Smooth muscle cell (in vitro differentiated cells): Measurements from ENCODE around the gene KLHL3. TPM values are rescaled to one million over a fixed set of nuclear protein-coding genes. Genes with fewer than 3 reads are reported as not detected.

Experiments used
- DNase-seq: peaks from one replicate; lab custom pipeline; 2025; ENCODE audit not compliant: unreplicated experiment; lab: John Stamatoyannopoulos, UW
- H2AFZ ChIP-seq: fragments of 200-600 bp; sonication (generic); 2 replicates; pipeline ENCODE4 v1.6.0; 2016; ENCODE audit warnings: antibody characterized with exemption, low read depth, mild to moderate bottlenecking
- H3F3A ChIP-seq: fragments of 200-600 bp; sonication (generic); 2 replicates; pipeline ENCODE4 v1.6.0; 2017; ENCODE audit warnings: antibody characterized with exemption, low read depth
- H3K27ac ChIP-seq: fragments of 200-600 bp; sonication (generic); 2 replicates; pipeline ENCODE4 v1.5.1; 2016; ENCODE audit warnings: low read depth, mild to moderate bottlenecking
- H3K27me3 ChIP-seq: fragments of 200-600 bp; sonication (generic); 2 replicates; pipeline ENCODE4 v1.6.1; 2016; ENCODE audit warnings: low read depth, mild to moderate bottlenecking
- H3K36me3 ChIP-seq: fragments of 200-600 bp; sonication (generic); 2 replicates; pipeline ENCODE4 v1.5.1; 2016; ENCODE audit warnings: low read depth
- H3K4me1 ChIP-seq: fragments of 200-600 bp; sonication (generic); 2 replicates; pipeline ENCODE4 v1.5.1; 2016; ENCODE audit warnings: low read depth
- H3K4me2 ChIP-seq: fragments of 200-600 bp; sonication (generic); 2 replicates; pipeline ENCODE4 v1.6.0; 2016; ENCODE audit warnings: mild to moderate bottlenecking
- H3K4me3 ChIP-seq: fragments of 200-600 bp; sonication (generic); 2 replicates; pipeline ENCODE4 v1.5.1; 2016; ENCODE audit warnings: mild to moderate bottlenecking
- H3K79me2 ChIP-seq: fragments of 200-600 bp; sonication (generic); 2 replicates; pipeline ENCODE4 v1.6.0; 2016; ENCODE audit warnings: low read depth, mild to moderate bottlenecking
- H3K9ac ChIP-seq: fragments of 200-600 bp; sonication (generic); 2 replicates; pipeline ENCODE4 v1.6.0; 2016; ENCODE audit warnings: low read depth
- H3K9me3 ChIP-seq: fragments of 200-600 bp; sonication (generic); replicated peaks from 2 replicates; pipeline ENCODE4 v1.5.1; 2016; ENCODE audit warnings: low read depth
- H4K20me1 ChIP-seq: fragments of 200-600 bp; sonication (generic); 2 replicates; pipeline ENCODE4 v1.6.0; 2016; ENCODE audit warnings: low read depth
- WGBS: methylation state at CpG from one replicate; pipeline ENCODE4 v1.1.7; 2016; ENCODE audit warnings: low lambda C conversion rate; 5-methylcytosine and 5-hydroxymethylcytosine counted together
- polyA plus RNA-seq: library from polyadenylated mRNA; unstranded; fragments of >200 nt; fragmentation: Nextera tagmentation; extraction: Ambion mirVana; gene quantifications from 2 replicates; pipeline ENCODE4 v1.2.1, GENCODE V29; 2016
- total RNA-seq: library from RNA; depleted of rRNA; stranded (reverse); fragments of >200 nt; gene quantifications from 2 replicates; pipeline ENCODE4 v1.2.3, GENCODE V29; 2014
- TF ChIP-seq, protein P1 (sequence below): fragments of 200-600 bp; sonication (generic); IDR thresholded peaks from 2 replicates; pipeline ENCODE4 v1.5.1; 2017; ENCODE audit warnings: borderline replicate concordance, mild to moderate bottlenecking, antibody characterized with exemption; ENCODE audit not compliant: insufficient read depth, poor library complexity, severe bottlenecking

KLHL3 gene
- total and polyA plus RNA-seq, 2 experiments from 2014 or later: 3.6 to 9.1 TPM

DNA sequence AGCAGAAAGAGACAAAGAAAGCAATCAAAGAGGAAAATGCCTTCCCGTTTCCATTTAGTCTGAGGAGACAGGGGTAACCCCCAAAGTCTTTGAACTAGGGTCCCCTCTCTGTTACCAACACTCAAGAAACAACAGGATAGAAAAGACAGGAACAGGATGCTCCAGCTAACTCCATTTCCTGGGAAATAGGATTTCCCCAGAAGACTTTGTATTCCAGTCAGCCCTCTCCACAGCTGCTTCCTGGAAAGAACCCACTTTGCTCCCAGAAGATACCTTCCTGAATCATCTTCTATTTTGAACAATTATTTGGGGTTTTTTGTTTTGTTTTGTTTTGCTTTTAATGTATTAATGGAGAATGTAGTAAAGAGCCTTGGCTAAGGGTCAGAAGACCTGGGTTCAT lies 56.0 kb downstream of the KLHL3 start:
- DNase-seq: no peak
- Histone ChIP-seq H3K9me3 (no peaks in the 10 kb centered on the region), H3K79me2 (no peaks in the 10 kb centered on the region), H3K27ac (no peak overlapping the region), H2AFZ (no peak overlapping the region), H3F3A (no peaks in the 10 kb centered on the region), H3K27me3 (no peaks in the 10 kb centered on the region), H3K4me3 (no peak overlapping the region), H3K4me2 (no peak overlapping the region), H3K9ac (no peak overlapping the region), H3K36me3 (no peaks in the 10 kb centered on the region), H3K4me1 (no peaks in the 10 kb centered on the region), H4K20me1 (no peaks in the 10 kb centered on the region)
- TF ChIP-seq, protein P1, sequence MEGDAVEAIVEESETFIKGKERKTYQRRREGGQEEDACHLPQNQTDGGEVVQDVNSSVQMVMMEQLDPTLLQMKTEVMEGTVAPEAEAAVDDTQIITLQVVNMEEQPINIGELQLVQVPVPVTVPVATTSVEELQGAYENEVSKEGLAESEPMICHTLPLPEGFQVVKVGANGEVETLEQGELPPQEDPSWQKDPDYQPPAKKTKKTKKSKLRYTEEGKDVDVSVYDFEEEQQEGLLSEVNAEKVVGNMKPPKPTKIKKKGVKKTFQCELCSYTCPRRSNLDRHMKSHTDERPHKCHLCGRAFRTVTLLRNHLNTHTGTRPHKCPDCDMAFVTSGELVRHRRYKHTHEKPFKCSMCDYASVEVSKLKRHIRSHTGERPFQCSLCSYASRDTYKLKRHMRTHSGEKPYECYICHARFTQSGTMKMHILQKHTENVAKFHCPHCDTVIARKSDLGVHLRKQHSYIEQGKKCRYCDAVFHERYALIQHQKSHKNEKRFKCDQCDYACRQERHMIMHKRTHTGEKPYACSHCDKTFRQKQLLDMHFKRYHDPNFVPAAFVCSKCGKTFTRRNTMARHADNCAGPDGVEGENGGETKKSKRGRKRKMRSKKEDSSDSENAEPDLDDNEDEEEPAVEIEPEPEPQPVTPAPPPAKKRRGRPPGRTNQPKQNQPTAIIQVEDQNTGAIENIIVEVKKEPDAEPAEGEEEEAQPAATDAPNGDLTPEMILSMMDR: no peak
- WGBS: 91% methylated on average over 1 of the region's 1 CpG

DNA sequence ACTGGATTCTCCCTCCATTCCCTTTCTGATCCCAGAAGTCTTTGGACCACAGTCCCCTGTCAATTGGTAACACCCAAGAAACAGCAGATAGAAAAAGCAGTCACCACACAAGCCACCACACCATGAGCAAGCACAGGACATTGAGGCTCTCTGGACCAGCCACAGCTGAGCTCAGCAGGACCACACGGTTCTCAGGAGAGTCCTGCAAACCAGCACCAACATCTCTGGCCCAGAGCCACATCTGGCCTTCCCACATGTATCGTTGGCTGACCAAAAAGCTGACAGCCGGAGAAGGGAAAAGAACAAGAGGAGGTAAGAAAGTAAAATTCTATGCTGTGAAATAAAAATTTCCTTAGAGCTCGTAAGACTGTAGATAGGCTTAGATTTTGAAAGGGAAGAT lies 56.7 kb downstream of the KLHL3 start:
- no peak overlapping the region for H3K4me2 ChIP-seq
- WGBS: 88% methylated on average over 4 of the region's 4 CpGs
- no peaks in the 10 kb centered on the region for H3F3A ChIP-seq
- no peaks in the 10 kb centered on the region for H3K4me1 ChIP-seq
- no peaks in the 10 kb centered on the region for H3K36me3 ChIP-seq
- no peaks in the 10 kb centered on the region for H3K79me2 ChIP-seq
- DNase-seq: no peak
- TF ChIP-seq, protein P1: no peak
- H3K4me3 ChIP-seq: no peak overlapping the region
- no peak overlapping the region for H3K27ac ChIP-seq
- H3K9ac ChIP-seq: no peak overlapping the region
- no peaks in the 10 kb centered on the region for H3K9me3 ChIP-seq
- no peaks in the 10 kb centered on the region for H3K27me3 ChIP-seq
- no peak overlapping the region for H2AFZ ChIP-seq
- H4K20me1 ChIP-seq: no peaks in the 10 kb centered on the region

DNA sequence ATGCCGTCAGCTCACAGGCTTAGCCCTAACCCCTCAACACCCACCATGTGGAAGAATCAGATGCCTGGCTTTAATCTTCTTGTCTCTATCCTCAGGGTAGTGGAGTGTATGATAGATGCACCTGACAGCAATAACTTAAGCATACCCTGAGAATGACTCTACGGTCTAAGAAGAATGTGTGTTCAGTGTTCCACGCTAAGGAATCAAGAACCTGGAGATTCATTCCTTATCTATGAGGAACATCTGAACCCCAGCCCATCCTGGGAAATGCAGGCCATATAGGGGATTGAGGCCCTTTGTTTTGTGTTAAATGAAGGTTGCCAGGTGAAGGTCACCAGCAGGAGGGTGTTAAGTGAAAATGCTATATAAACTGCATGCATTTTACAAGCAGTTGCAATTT lies 63.0 kb downstream of the KLHL3 start:
- 48% methylated on average over 3 of the region's 3 CpGs for WGBS
- H3K4me3 ChIP-seq: no peak overlapping the region

DNA sequence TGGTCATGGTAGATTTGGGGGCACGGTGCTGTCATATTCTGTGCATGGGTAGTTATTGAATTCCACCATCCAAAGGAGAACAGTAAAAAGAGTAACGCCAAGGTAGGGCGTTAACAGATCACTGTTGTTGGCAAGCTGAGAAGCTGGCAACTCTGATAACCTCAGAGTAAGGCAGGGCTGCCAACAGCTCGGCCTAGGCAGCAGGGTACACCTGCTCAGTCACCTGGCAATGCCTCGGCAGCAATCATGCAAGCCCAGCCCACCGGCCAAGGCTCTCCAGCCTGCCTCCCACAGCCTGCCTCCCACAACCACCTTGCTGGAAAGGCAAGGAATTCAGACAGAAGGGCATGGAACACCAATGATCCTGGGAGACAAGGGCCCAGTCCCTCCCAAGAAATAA lies 63.9 kb downstream of the KLHL3 start:
- no peak overlapping the region for H3K4me3 ChIP-seq
- no peak overlapping the region for H2AFZ ChIP-seq
- H3K36me3 ChIP-seq: no peaks in the 10 kb centered on the region
- WGBS: 91% methylated on average over 6 of the region's 6 CpGs
- no peak overlapping the region for H3K4me2 ChIP-seq
- H3K9ac ChIP-seq: no peak overlapping the region
- no peaks in the 10 kb centered on the region for H3K9me3 ChIP-seq
- no peaks in the 10 kb centered on the region for H4K20me1 ChIP-seq
- TF ChIP-seq, protein P1: no peak
- DNase-seq: no peak
- H3K4me1 ChIP-seq: no peaks in the 10 kb centered on the region
- no peaks in the 10 kb centered on the region for H3F3A ChIP-seq
- H3K79me2 ChIP-seq: no peaks in the 10 kb centered on the region
- H3K27ac ChIP-seq: no peak overlapping the region
- no peaks in the 10 kb centered on the region for H3K27me3 ChIP-seq

More for the DNA sequence above, 63.0 kb downstream of the KLHL3 start:
- Histone ChIP-seq H3F3A (no peaks in the 10 kb centered on the region), H3K27me3 (no peaks in the 10 kb centered on the region), H3K9me3 (no peaks in the 10 kb centered on the region), H3K4me2 (no peak overlapping the region), H3K27ac (no peak overlapping the region), H3K79me2 (no peaks in the 10 kb centered on the region), H3K9ac (no peak overlapping the region), H3K36me3 (no peaks in the 10 kb centered on the region), H3K4me1 (no peaks in the 10 kb centered on the region), H4K20me1 (no peaks in the 10 kb centered on the region), H2AFZ (no peak overlapping the region)
- TF ChIP-seq, protein P1: no peak
- no peak for DNase-seq
